SK-N-SH (cell line): ENCODE results near the gene ZNF467. TPM values are rescaled to one million over a fixed set of nuclear protein-coding genes. Genes with fewer than 3 reads are reported as not detected.
A peak's percentile ranks its signal among the peaks of the same experiment; 100 is the strongest.

ENCODE experiments used
- CTCF ChIA-PET: fragments of 300-600, 350-600 bp; formaldehyde crosslinking; extraction: SDS; loops from one replicate; lab custom pipeline; 2021; lab: Yijun Ruan, JAX
- POLR2A ChIA-PET: fragments of 350-600 bp; sonication (Branson Sonifier 250); formaldehyde crosslinking; extraction: SDS; loops from one replicate; lab custom pipeline; 2020; ENCODE audit warnings: antibody characterized with exemption, inconsistent platforms; lab: Yijun Ruan, JAX
- DNase-seq: peaks from one replicate; pipeline ENCODE4 v3.0.0; 2012
- H2AFZ ChIP-seq: fragments of 200-600 bp; sonication (generic); 2 replicates; pipeline ENCODE4 v1.8.1; 2016; ENCODE audit warnings: antibody characterized with exemption, mild to moderate bottlenecking, low read depth
- H3F3A ChIP-seq: fragments of 200-600 bp; sonication (generic); replicated peaks from 2 replicates; pipeline ENCODE3; 2016; ENCODE audit warnings: antibody characterized with exemption, mild to moderate bottlenecking; ENCODE audit not compliant: insufficient read depth
- H3K27ac ChIP-seq, 2 experiments: fragments of 200-500 bp in 1 of 2; fragments of 200-600 bp in 1 of 2; sonication (Bioruptor generic) in 1 of 2; sonication (generic), shearing (Covaris generic) in 1 of 2; 2 replicates each; pipeline versions ENCODE4 v1.5.1 to v1.6.1; 2014 to 2016; ENCODE audit warnings: low read depth in 2 of 2, inconsistent platforms in 1 of 2, low read length in 1 of 2, mild to moderate bottlenecking in 1 of 2, mixed read lengths in 1 of 2
- H3K27me3 ChIP-seq: fragments of 200-600 bp; sonication (generic), shearing (Covaris generic); 2 replicates; pipeline ENCODE4 v1.6.1; 2016; ENCODE audit warnings: mixed run types; ENCODE audit not compliant: insufficient read depth
- H3K36me3 ChIP-seq, 2 experiments: fragments of 200-500 bp in 1 of 2; fragments of 200-600 bp in 1 of 2; sonication (Bioruptor generic) in 1 of 2; sonication (generic) in 1 of 2; replicated peaks in 1 of 2; 2 replicates each; pipeline versions ENCODE3 to v1.5.1; 2014 to 2016; ENCODE audit warnings: low read length in 1 of 2, mild to moderate bottlenecking in 1 of 2; ENCODE audit not compliant: insufficient read depth in 2 of 2, control insufficient read depth in 1 of 2
- H3K4me1 ChIP-seq, 2 experiments: fragments of 200-500 bp in 1 of 2; fragments of 200-600 bp in 1 of 2; sonication (Bioruptor generic) in 1 of 2; sonication (generic), shearing (Covaris generic) in 1 of 2; 2 replicates each; pipeline versions ENCODE4 v1.5.1 to v1.6.1; 2014 to 2016; ENCODE audit warnings: low read depth in 1 of 2, low read length in 1 of 2, mixed run types in 1 of 2; ENCODE audit not compliant: insufficient read depth in 2 of 2, control insufficient read depth in 1 of 2
- H3K4me2 ChIP-seq: fragments of 200-600 bp; sonication (generic), shearing (Covaris generic); 2 replicates; pipeline ENCODE4 v1.6.1; 2017; ENCODE audit warnings: mixed run types
- H3K4me3 ChIP-seq, 2 experiments: fragments of 200-500 bp in 1 of 2; fragments of 200-600 bp in 1 of 2; sonication (Bioruptor generic) in 1 of 2; sonication (generic), shearing (Covaris generic) in 1 of 2; 2 replicates each; pipeline versions ENCODE4 v1.5.1 to v1.8.1; 2014 to 2016; ENCODE audit warnings: low read depth in 2 of 2, inconsistent platforms in 1 of 2, low read length in 1 of 2, mild to moderate bottlenecking in 1 of 2, mixed read lengths in 1 of 2, moderate library complexity in 1 of 2
- H3K79me2 ChIP-seq: fragments of 200-600 bp; sonication (generic); 2 replicates; pipeline ENCODE4 v1.8.1; 2017; ENCODE audit warnings: mild to moderate bottlenecking; ENCODE audit not compliant: insufficient read depth
- H3K9ac ChIP-seq: fragments of 200-600 bp; sonication (generic); 2 replicates; pipeline ENCODE4 v1.6.1; 2017; ENCODE audit warnings: mixed run types
- H3K9me2 ChIP-seq: fragments of 200-600 bp; sonication (generic); 2 replicates; pipeline ENCODE4 v1.6.1; 2017; ENCODE audit warnings: mixed run types
- H3K9me3 ChIP-seq: fragments of 200-600 bp; sonication (generic); 2 replicates; pipeline ENCODE4 v1.6.1; 2017; ENCODE audit warnings: mixed run types, mild to moderate bottlenecking, moderate library complexity
- H4K20me1 ChIP-seq: fragments of 200-600 bp; sonication (generic); 2 replicates; pipeline ENCODE4 v1.6.1; 2017; ENCODE audit warnings: mild to moderate bottlenecking, mixed run types; ENCODE audit not compliant: insufficient read depth
- CHD2 ChIP-seq: fragments of 150-350 bp; IDR thresholded peaks from 2 replicates; pipeline ENCODE4 v1.6.1; 2018; ENCODE audit warnings: low read length; ENCODE audit not compliant: partially characterized antibody
- EP300 ChIP-seq, 2 experiments: IDR thresholded peaks; 2 replicates each; pipeline versions ENCODE4 v1.4.0 to v1.6.1; 2012; ENCODE audit warnings: borderline replicate concordance in 1 of 2, low read depth in 1 of 2, low read length in 1 of 2
- EZH2phosphoT487 ChIP-seq: fragments of 200-600 bp; sonication (generic); IDR thresholded peaks from 2 replicates; pipeline ENCODE4 v1.6.1; 2017; ENCODE audit warnings: low read depth, mixed run types, mild to moderate bottlenecking, antibody characterized with exemption, moderate library complexity, borderline replicate concordance
- FOSL2 ChIP-seq: IDR thresholded peaks from 2 replicates; pipeline ENCODE4 v1.4.0; 2012; ENCODE audit warnings: low read depth, mild to moderate bottlenecking, moderate library complexity, borderline replicate concordance
- FOXJ3 ChIP-seq: sonication (generic); formaldehyde crosslinking; IDR thresholded peaks from 2 replicates; pipeline ENCODE4 v1.5.1; 2020; ENCODE audit warnings: mild to moderate bottlenecking, missing genetic modification reagents
- GATA2 ChIP-seq: sonication (generic); formaldehyde crosslinking; IDR thresholded peaks from 2 replicates; pipeline ENCODE4 v1.5.0; 2020; ENCODE audit warnings: mild to moderate bottlenecking, missing genetic modification reagents
- IRF3 ChIP-seq: fragments of 150-350 bp; IDR thresholded peaks from 2 replicates; pipeline ENCODE4 v1.6.1; 2016; ENCODE audit warnings: mild to moderate bottlenecking, low read depth, low read length
- JUND ChIP-seq: IDR thresholded peaks from 2 replicates; pipeline ENCODE4 v1.4.0; 2012
- MAX ChIP-seq: IDR thresholded peaks from 2 replicates; pipeline ENCODE4 v1.4.0; 2012; ENCODE audit warnings: low read depth
- MEF2A ChIP-seq: IDR thresholded peaks from 2 replicates; pipeline ENCODE4 v1.4.0; 2012; ENCODE audit warnings: low read depth, borderline replicate concordance
- MXI1 ChIP-seq: IDR thresholded peaks from 2 replicates; pipeline ENCODE4 v1.6.1; 2012; ENCODE audit warnings: mild to moderate bottlenecking, low read depth, low read length, improper control_type of control experiment
- NFIC ChIP-seq: IDR thresholded peaks from 2 replicates; pipeline ENCODE4 v1.4.0; 2012; ENCODE audit warnings: borderline replicate concordance
- NRF1 ChIP-seq: IDR thresholded peaks from 2 replicates; pipeline ENCODE4 v1.6.1; 2012; ENCODE audit warnings: low read depth, mild to moderate bottlenecking, low read length
- POLR2AphosphoS5 ChIP-seq: IDR thresholded peaks from 2 replicates; pipeline ENCODE4 v1.6.1; 2012; ENCODE audit warnings: low read depth, low read length
- RCOR1 ChIP-seq: fragments of 150-350 bp; IDR thresholded peaks from 2 replicates; pipeline ENCODE4 v1.6.1; 2017; ENCODE audit warnings: antibody characterized with exemption, low read length
- REST ChIP-seq: IDR thresholded peaks from 2 replicates; pipeline ENCODE4 v1.6.1; 2012; ENCODE audit warnings: mild to moderate bottlenecking, low read depth, low read length, moderate library complexity
- RXRA ChIP-seq: IDR thresholded peaks from 2 replicates; pipeline ENCODE4 v1.4.0; 2012; ENCODE audit warnings: low read depth, mild to moderate bottlenecking, borderline replicate concordance
- SIN3A ChIP-seq: IDR thresholded peaks from 2 replicates; pipeline ENCODE4 v1.6.1; 2012; ENCODE audit warnings: low read depth, mild to moderate bottlenecking, low read length, moderate library complexity, borderline replicate concordance
- USF2 ChIP-seq: fragments of 150-350 bp; IDR thresholded peaks from 2 replicates; pipeline ENCODE4 v1.6.1; 2017; ENCODE audit warnings: antibody characterized with exemption, low read length, low read depth, borderline replicate concordance
- YY1 ChIP-seq: IDR thresholded peaks from 2 replicates; pipeline ENCODE4 v1.4.0; 2012; ENCODE audit warnings: low read depth, mild to moderate bottlenecking
- WGBS: methylation state at CpG from one replicate; pipeline ENCODE4 v1.1.6; 2017; ENCODE audit warnings: low lambda C conversion rate; 5-methylcytosine and 5-hydroxymethylcytosine counted together
- polyA plus RNA-seq, 3 experiments: library from polyadenylated mRNA; depleted of rRNA; stranded (reverse); fragments of >200 nt; gene quantifications; 2 replicates each; pipeline ENCODE4 v1.2.3, GENCODE V29; 2012

ZNF467 gene
- polyA plus RNA-seq, 1 of the 3 experiments (the other 2 are of a cell fraction) = 4.1 TPM

GRCh38 chr7:149772241-149772955 lies 990 bp downstream of the ZNF467 start:
- no peak overlapping the region for H3K9ac ChIP-seq
- peak overlapping the region; percentile 61 to 78 for H3K4me3 ChIP-seq
- peaks cover 0 to 7% of the 10 kb centered on the region in 2 experiments for H3K36me3 ChIP-seq
- no peaks in the 10 kb centered on the region for H3K79me2 ChIP-seq
- no peaks in the 10 kb centered on the region for H4K20me1 ChIP-seq
- POLR2A ChIA-PET = interaction anchor here (0.6 to 0.8 kb wide), 2 partner anchors 17 to 1390 kb away, joined by 3 to 5 read pairs; no protein-coding TSS in a partner anchor
- peaks cover 4 to 37% of the 10 kb centered on the region in 2 experiments; a peak in 1 of 4 replicates for H3K4me1 ChIP-seq
- H3K9me3 ChIP-seq = no peaks in the 10 kb centered on the region
- peak overlapping the region in 1 of 2 experiments; percentile 58; a peak in 1 of 4 replicates for H3K27ac ChIP-seq
- CTCF ChIA-PET = interaction anchor here (0.9 to 12.5 kb wide), 9 partner anchors 10 to 148 kb away, joined by 3 to 132 read pairs (median 4); no protein-coding TSS in a partner anchor
- peak overlapping the region; percentile 63; the same call in 1 of the 2 replicates for H2AFZ ChIP-seq
- H3K9me2 ChIP-seq = no peaks in the 10 kb centered on the region
- peaks cover 15% of the 10 kb centered on the region for H3K27me3 ChIP-seq
- peaks cover 14% of the 10 kb centered on the region for H3F3A ChIP-seq
- DNase-seq = peak; percentile 79
- TF ChIP-seq JUND (no peak), MEF2A (no peak), POLR2AphosphoS5 (no peak), NFIC (no peak), GATA2 (CRISPR knock-in tag) (no peak), FOXJ3 (no peak), NRF1 (no peak), MAX (no peak), FOSL2 (no peak), EP300 (IDR thresholded peaks at IDR 0.05; ENCODE audit: borderline replicate concordance in 1 of 2, low read depth in 1 of 2, low read length in 1 of 2) (no peak), REST (no peak), CHD2 (no peak), IRF3 (no peak), EZH2phosphoT487 (no peak), RCOR1 (no peak), SIN3A (no peak), RXRA (no peak), MXI1 (no peak), USF2 (no peak), YY1 (no peak)
- 2% methylated on average over 47 of the region's 47 CpGs for WGBS
- peak overlapping the region; percentile 92 for H3K4me2 ChIP-seq
